CD4-positive, alpha-beta T cell treated with Interleukin-21 for 1 hour (primary cell): ENCODE measurements around the gene GPX1.
"Not testable (repeated sequence)": the region's sequence is repeated elsewhere in the genome, so short reads cannot be mapped to it uniquely, and the experiment has no call there.

Source experiments
- DNase-seq: peaks from one replicate; pipeline ENCODE4 v3.0.0-alpha.2; 2020

GPX1 gene

DNA sequence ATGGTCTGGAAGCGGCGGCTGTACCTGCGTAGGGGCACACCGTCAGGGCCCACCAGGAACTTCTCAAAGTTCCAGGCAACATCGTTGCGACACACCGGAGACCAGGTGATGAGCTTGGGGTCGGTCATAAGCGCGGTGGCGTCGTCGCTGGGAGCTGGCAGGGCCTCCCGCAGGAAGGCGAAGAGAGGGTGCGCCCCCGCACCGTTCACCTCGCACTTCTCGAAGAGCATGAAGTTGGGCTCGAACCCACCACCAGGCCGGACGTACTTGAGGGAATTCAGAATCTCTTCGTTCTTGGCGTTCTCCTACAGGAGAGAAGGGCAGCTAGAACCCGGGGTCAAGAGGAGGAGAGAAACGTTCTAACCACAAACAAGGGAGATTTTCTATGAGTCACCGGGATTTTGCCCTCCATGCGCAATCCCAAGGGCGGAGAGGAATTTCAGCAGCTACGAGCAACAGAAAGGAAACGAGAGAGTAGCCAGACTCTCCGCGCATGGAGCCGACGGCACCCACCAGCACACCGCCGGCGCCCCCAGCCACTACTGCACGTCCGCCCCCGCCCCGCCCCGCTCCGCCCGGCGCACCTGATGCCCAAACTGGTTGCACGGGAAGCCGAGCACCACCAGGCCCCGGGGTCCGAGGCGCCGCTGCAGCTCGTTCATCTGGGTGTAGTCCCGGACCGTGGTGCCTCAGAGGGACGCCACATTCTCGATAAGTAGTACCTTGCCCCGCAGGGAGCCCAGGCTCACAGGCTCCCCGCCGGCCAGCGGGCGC is 523 bp downstream of the GPX1 start:
- DNase-seq = peak; percentile 46

DNA sequence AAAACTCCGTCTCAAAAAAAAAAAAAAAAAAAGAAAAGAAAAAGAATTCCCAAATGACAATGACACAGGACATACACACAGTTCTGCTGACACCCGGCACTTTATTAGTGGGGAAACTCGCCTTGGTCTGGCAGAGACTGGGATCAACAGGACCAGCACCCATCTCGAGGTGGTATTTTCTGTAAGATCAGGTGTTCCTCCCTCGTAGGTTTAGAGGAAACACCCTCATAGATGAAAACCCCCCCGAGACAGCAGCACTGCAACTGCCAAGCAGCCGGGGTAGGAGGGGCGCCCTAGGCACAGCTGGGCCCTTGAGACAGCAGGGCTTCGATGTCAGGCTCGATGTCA is 1.1 kb downstream of the GPX1 start:
- DNase-seq = peak; percentile 36

DNA sequence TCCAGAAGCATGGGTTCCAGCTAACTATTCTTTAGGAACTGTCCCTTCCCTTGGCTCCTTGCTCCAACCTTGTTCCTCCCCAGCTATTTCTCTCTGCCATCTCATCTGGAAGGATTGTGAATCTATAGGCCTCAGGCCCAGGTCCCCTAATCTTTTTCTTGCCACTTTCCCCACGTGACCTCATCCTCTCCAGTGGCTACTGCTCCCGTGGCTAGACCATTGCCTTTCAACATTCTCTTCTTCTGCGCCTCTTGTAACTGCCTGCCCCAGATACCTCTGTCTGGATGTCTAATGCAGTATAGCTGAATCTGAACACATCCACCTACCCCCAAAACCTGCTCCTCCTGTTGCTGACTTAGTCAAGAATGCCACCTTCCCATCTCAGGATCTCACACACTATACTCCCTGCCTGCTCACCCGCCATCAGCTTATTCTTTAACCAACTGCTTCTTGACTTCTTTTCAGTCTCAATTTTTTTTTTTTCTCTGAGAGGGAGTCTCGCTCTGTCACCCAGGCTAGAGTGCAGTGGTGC is 5.2 kb downstream of the GPX1 start:
- DNase-seq = no peak

DNA sequence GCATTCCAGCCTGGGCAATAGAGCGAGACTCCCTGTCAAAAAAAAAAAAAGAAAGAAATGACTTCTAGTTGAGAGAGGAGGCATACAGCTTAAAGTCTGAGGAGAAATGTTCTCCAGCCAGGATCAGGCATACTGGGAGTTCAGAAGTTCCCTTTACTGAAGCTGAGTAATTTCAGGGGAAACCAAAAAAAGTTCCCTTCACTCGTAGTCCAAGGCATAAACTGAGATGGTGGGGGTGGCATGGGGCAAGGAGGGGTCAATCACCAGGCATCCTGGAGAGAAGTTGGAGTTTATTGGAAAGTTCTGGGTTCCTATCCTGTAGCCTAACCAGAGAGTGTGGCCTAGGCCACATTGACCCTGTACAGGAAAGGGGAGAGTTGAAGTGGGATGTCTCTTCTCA is 5.9 kb downstream of the GPX1 start:
- no peak for DNase-seq

DNA sequence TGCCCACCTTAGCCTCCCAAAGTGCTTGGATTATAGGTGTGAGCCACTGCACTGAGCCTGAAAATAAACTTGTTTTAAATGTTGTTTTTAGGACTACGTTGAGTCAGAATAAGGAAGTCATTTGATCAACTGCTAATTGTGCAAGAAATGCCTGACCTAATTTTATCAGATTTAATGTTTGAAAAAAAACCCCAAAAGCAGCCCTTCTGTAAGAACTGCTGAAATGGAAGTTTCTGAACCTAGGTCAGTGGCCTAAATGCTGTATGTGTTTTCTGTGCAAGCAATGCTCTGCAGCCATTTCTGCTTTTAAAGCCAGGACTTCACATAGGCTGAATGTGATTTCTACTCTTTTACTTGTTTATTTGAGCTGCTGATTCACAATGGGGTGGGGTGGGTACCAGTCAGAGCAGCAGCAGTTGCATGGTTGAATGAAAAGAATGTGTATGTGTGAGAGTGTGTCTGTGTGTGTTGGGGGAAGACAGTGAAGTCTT is 6.6 kb downstream of the GPX1 start:
- DNase-seq = no peak

DNA sequence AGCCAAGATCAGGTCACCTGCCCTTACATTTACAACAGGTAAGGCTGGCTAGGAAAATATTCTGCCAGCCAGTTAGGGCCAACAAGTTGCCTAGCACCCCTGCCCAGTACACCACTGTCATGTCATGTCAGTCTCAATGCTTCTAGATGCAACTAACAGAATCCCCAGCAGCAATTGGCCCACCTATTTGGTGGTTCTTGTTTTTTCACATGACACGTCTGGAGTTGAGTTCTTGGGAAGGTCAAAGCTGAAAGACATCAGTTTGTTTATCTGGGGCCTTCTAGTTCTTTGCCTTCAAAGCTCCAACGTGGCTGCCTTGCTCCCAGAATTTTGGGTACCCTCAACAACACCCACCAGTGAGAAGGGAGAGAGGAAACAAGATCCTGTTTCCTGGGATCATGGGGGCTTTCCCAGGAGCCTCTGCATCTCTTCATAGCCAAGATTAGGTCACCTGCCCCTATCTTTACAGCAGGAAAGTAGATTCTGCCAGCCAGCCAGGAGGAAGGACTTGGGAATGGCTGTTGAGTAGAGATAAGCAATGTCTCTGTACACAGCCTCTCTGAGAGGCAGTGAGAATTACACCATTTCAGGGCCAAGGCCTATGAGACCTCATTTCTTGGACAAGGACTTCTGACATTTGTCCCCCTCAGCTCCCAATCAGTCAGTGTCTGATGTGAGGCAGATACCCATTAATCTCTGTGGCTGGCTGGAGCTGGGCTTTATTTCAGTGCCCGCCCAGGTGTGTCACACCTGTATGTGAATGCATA is 8.6 kb downstream of the GPX1 start:
- DNase-seq = no peak

DNA sequence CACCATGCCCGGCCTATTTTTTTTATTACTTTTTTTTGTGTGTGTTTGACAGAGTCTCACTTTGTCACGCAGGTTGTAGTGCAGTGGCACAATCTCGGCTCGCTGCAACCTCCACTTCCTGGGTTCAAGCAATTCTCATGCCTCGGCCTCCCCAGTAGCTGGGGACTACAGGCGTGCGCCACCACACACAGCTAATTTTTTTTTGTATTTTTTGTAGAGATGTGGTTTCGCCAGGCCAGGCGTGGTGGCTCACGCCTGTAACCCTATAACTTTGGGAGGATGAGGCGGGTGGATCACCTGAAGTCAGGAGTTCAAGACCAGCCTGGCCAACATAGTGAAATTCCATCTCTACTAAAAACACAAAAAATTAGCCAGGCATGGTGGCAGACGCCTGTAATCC is 9.8 kb downstream of the GPX1 start:
- DNase-seq = not testable (repeated sequence)

DNA sequence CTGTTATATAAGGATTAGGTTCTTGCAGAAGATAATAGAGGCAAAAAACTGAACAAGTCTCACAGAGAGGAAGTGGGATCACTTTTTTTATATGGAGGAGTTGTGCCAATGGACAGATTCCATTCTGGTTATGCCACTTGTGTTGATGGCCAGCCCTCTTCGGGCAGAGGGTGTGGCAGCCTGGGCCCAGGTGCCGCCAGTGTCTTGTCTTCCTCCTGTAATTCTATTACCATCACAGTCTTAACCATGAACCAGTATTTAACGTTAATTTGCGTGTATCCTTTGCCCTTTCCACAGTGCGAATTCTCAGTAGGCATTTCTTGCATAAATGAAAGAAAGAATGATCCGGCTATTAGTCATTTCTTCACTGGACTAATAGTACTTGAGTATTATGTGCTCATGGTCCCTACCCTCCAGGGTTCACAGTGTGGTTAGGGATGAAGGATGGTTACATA is 11.3 kb downstream of the GPX1 start:
- DNase-seq = no peak

DNA sequence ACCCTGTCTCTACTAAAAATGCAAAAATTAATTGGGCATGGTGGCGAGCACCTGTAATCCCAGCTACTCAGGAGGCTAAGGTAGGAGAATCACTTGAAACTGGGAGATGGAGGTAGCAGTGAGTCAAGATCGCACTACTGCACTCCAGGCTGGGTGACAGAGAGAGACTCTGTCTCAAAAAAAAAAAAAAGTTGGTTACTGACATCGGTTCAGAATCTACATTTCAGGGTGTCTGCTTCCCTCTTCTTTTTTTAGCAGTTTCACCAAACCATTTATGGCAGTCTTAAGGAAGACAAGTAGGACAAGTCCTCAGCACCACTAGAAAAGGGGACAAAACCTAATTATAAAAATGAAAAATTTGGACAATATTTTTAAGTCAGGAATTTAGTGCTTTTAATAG is 15.0 kb downstream of the GPX1 start:
- no peak for DNase-seq

DNA sequence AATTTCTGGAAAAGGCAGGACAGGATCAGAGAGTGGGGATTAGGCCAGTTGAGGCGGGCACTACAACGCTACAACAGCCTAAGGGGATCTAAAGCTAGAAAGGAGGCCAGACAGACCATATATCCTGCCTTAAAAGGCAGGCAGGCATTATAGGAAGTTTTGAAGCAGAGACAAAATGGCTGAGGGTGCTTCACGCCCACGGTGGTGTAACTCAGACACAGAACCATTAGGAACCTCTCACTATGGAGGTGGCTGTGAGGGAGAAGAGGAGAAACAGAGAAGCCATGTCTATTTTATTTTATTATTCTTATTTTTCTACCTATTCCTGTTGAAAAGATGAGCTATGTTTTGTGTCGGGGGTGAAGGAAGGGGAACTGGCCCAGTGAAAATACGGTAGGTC is 16.2 kb downstream of the GPX1 start:
- no peak for DNase-seq

DNA sequence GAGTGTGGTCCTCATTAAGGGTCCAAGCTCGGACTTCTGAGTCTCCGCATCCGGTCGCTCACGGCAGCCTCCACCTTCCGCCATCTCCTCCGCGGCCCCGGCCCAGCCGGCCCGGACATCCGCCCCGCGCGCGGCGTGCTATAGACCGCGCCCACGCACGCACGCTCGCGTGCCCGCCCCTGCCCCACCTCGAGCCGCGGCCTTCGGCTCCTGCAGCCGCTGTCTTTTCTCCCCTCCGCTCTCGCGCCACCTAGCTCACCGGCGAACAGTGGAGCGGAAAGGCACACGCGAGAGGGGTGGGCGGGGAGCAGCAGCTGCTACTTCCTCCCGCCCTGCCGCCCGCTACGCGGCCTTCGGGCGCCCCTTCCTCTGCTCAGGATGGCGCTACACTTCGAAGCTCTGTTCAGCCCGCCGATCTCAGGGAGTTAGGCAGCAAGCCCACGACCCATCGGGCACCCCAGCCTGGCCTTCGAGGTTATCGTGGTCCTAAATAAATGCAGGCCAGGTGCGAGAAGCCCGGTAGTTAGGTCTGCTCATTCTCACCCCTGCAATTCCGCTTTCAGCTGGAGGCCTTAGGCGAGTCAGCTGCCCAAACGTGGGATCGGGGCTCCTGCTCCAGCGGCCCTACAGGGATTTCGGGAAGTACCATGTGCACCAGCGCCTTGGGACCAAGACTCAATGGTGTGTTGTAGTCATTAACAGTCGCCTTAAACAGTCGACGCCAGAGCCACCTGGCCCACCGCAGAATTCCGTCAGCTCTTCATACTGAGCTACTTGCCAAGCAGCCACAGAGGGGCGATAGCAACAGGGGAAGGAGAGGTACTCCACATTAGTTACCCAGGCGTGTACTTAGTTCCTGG is 18.0 kb downstream of the GPX1 start, which contains the start of gene USP4:
USP4 (minus strand) TSS at position 113 of the 860 bp plus-strand sequence; CDS start at position 84, 29 bp downstream.
- DNase-seq = peak; percentile 93

DNA sequence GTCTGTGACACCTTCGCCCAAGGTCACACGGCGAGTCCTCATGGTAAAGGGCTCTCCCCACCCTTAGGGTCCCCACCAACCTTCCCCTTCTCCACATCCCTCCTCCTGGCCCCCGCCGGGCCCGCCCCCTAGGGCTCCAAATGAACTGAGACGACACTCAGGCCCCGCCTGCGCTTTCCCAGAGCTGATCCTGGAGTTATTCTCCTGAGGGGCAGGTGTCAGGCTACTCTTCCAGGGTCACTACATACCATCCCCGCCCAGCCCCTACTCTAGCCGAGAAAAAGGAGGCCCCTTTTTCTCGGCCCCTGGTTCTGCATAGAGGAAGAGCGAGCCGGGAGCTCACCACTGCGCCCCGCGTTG is 18.6 kb downstream of the GPX1 start:
- no peak for DNase-seq

DNA sequence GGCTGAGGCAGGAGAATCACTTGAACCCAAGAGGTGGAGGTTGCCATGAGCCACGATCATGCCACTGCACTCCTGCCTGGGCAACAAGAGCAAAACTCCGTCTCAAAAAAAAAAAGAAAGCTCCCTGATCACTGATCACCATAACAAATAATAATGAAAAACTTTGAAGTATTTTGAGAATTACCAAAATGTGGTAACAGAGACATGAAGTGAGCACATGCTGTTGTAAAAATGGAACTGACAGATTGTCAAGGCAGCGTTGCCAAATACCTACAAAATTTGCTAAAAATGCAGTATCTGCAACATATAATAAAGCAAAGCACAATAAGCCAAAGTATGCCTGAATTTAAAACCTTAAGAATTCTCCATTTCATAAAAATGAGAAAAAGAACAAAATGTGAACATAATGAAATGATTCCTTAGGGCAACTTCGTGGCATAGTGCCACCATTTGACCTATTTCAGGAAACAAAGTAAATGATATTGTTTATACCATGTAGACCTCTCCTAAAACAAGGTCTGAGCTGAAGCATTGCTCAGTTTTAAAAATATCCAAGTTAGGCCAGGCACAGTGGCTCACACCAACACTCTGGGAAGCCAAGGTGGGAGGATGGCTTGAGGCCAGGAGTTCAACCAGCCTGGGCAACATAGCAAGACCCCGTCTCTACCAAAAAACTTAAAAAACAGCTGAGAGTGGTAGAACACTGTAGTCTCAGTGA is 24.1 kb downstream of the GPX1 start:
- no peak for DNase-seq

DNA sequence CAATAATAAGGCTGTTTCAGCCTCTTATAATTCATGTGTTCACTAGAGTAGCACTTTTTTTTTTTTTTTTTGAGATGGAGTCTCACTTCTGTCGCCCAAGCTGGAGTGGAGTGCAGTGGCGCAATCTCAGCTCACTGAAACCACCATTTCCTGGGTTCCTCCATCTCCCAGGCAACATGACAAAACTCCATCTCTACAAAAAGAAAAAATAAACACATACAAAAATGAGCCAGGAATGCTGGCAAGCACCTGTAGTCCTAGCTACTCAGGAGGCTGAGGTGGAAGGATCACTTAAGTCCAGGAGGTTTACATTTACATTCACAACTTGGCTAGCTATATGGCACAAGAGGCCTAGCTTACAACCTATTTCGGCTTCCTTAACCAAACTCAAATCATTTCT is 25.1 kb downstream of the GPX1 start:
- DNase-seq = peak; percentile 50

DNA sequence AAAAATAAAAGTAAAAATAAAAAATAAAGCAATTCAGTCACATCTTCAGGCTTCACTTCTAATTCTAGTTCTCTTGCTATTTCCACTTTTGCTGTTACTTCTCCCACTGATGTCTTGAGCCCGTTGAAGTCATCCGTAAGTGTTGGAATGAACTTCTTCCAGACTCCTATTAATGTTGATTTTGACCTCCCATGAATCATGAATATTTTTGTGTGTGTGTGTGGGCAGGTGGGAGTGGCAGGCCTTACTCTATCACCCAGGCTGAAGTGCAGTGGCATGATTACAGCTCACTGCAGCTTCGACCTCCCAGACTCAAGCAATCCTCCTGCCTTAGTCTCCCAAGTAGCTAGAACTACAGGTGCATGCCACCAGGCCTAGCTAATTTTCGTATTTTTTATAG is 29.0 kb downstream of the GPX1 start:
- no peak for DNase-seq

DNA sequence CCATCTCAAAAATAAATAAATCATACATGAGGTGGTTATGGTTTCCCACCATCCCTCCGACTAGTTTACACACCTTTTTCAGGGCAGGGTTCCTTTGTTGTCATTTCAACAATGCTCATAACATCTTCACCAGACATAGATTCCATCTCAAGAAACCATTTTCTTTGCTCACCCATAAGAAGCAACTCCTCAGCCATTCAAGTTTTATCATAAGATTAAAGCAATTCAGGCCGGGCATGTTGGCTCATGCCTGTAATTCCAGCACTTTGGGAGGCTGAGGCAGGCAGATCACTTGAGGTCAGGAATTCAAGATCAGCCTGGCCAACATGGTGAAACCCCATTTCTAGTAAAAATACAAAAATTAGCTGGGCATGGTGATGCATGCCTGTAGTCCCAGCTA is 29.8 kb downstream of the GPX1 start:
- not testable (repeated sequence) for DNase-seq

DNA sequence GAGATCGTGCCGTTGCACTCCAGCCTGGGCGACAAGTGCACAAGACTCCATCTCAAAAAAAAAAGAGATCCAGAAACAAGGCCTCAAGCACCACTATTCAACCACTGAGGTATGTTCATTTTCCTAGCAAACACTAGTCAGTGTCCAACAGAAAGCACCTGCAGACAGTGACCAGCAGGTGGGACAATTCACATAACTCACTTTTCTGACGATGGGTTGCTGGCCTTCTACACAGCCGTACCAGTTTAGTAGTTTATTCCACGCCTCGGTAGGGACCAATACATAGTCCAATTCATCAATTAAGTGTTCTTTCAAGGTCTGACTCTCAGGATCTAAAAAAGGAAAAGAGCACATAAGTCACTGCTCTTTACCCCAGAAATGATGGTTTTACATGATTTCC is 30.7 kb downstream of the GPX1 start:
- no peak for DNase-seq

DNA sequence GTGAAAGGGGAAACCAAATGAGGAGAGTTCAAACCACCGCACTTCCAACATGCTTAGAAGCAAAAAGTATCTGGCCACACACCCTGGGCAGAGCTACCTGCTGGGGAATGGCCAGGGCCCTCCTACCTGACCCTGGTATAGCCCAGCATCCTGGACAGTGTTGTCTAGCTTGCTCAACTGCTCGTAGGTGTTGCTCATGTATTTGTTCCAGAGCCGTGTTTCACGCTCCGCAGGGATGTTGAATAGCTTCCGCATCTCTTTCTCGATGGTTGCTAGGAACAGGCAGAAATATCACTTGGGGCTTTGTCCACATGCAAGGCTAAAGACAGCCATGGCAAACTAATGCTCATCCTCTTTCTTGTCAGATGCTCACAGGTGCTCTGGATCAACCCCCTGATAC is 33.4 kb downstream of the GPX1 start:
- DNase-seq = no peak

DNA sequence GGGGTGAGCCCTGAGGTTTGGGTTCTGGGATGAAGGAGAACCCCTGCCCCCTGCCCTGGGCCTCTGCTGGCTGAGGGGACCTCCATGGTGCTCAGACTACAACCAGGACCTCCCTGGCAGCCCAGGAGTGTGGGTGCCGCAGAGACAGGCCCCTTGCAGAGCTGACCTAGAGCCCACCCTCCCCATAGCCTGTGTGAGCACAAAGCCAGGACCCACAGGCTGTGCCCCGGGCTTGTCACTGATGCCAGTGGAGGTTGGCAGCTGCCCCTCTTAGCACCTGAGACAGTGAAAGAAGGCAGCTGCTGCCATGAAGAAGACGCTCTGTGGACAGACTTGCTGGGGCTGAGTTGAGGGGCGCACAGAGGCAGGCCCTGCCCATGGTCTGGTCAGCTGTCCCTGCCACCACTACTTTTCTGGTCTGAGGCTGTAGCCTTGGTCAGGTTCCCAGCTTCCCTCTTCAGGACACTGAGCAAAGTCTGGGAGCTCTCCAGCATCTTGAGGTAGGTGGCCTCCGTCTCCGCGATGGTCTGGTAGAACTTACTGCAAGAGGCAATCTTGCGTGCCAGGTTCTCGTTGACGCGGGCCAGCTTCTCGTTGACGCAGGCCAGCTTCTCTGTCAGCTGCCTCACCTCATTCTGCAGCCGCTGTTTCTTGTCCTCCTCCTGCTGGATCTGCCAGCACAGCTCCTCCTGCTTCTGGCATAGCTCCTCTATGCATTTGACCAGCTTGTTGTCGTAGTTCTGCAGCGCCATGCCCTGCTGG is 41.3 kb downstream of the GPX1 start:
- no peak for DNase-seq

DNA sequence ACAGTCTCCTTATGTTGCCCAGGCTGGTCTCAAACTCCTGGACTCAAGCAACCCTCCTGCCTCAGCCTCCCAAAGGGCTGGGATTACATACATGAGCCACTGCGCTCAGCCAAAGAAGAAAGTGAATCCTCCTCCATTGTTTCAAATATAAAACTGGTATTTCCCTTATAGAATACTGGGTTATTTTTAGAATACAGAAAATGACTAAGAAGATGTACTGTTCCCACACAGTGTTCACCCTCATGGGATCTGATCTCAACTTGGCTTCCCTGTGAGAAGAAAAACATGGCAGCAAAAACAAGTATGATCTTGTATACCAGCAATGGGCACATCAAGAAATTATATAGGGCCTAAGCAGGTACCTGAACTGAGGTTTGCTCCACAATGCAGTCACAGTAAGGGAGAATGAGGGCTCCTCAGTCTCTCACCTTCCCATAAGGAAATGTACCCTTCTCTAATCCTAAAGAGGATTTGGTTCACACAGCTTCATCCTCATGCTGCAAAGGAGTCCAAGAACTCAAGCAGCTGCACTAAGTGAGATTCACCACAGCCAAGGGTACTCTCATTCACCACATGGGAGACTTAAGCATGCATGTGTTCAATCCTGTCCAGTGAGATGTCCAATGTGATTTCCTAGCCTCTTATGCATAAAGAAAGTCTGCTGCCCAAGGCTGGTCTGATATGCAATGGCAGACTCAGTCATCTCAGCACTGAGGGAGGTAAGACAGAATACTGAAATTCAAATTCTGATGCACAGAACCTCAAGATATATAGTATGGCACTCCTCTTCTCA is 44.1 kb downstream of the GPX1 start:
- no peak for DNase-seq

DNA sequence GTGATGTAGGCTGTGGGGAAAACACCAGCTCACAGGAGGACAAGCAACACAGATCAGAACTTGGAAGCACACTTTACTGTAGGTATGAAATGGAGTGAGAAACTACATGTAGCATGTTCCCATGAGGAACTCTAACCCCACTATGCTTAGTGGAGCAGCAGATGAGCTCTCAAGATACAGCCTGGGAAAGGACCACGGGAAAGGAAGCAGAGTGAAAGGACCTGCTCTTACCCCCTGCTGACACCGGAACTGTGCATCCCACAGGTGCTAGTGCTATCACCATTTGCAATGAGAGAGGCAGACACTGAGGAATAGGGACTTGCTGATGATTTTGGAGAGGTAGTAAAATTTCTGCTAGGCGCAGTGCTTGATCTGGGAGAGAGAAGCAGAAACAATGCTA is 46.9 kb downstream of the GPX1 start:
- DNase-seq = no peak
